ENCODE results near the gene WWOX. TPM values are rescaled to one million over a fixed set of nuclear protein-coding genes. Genes with fewer than 3 reads are reported as not detected.

WWOX gene
- total and polyA plus RNA-seq, 2 donors (not counting 1 experiment from before 2014, with no cell fraction given): 10.5 to 42.3 TPM

- no peaks in the 10 kb centered on the region for H3K36me3 ChIP-seq (replicated peaks in 1 of 2; ENCODE audit: control extremely low read depth in 1 of 2, control insufficient read depth in 1 of 2, extremely low read depth in 1 of 2, insufficient read depth in 2 of 2, low read length in 1 of 2)
- no peaks in the 10 kb centered on the region for H3K79me2 ChIP-seq (ENCODE audit: control insufficient read depth, insufficient read depth, low read length)
- DNase-seq (no peak), ATAC-seq (ENCODE audit: low read depth) (no peak)
- H4K20me1 ChIP-seq (ENCODE audit: control insufficient read depth, insufficient read depth, low read length, poor library complexity, severe bottlenecking): no peaks in the 10 kb centered on the region
- POLR2A ChIA-PET: no interaction called here
- intact Hi-C loops (cut with micrococcal nuclease): no loop called here
- no peaks in the 10 kb centered on the region for H3K27me3 ChIP-seq (replicated peaks in 1 of 4; ENCODE audit: control extremely low read depth in 1 of 4, control insufficient read depth in 3 of 4, insufficient read depth in 4 of 4, low read length in 3 of 4)
- WGBS (ENCODE audit: insufficient coverage): no CpG with 5 or more reads among the region's 5 CpGs
- Mint-ChIP-seq H3K27me3 (no peaks in the 10 kb centered on the region), H3K4me1 (peaks cover under 1% of the 10 kb centered on the region), H3K4me3 (no peak overlapping the region), H3K27ac (no peak overlapping the region), H3K9me3 (ENCODE audit: insufficient read depth) (no peaks in the 10 kb centered on the region)
- no peak overlapping the region for H3K4me3 ChIP-seq (ENCODE audit: control extremely low read depth in 1 of 5, extremely low read depth in 1 of 5, insufficient read depth in 1 of 5, low read depth in 2 of 5, low read length in 4 of 5)
- CTCF ChIA-PET: no interaction called here
- peaks cover 0 to 6% (median 0%) of the 10 kb centered on the region in 3 donors for H3K9me3 ChIP-seq (ENCODE audit: control extremely low read depth in 1 of 3, control insufficient read depth in 2 of 3, insufficient read depth in 1 of 3, low read length in 2 of 3)
- no peak overlapping the region for H3K27ac ChIP-seq (ENCODE audit: low read length in 2 of 2)
- TF ChIP-seq EZH2 (IDR thresholded peaks at IDR 0.05; ENCODE audit: borderline replicate concordance, insufficient read depth, low read depth, low read length, poor library complexity, severe bottlenecking) (no peak), CTCF (IDR thresholded peaks at IDR 0.05) (no peak)
- H3K4me1 ChIP-seq (ENCODE audit: control insufficient read depth in 2 of 2, insufficient read depth in 2 of 2, low read length in 2 of 2): peaks cover 0 to 1% of the 10 kb centered on the region in 2 donors
- H2AFZ ChIP-seq (ENCODE audit: insufficient read depth, low read depth, low read length, poor library complexity, severe bottlenecking): no peak overlapping the region
- no peak overlapping the region for H3K4me2 ChIP-seq (replicated peaks; ENCODE audit: low read depth, low read length, poor library complexity, severe bottlenecking)
- no peak overlapping the region for H3K9ac ChIP-seq (ENCODE audit: low read length)
Measured at GRCh38 chr16:79006765-79007164, 907.3 kb downstream of the WWOX start.

GRCh38 chr16:79007614-79008013, 908.2 kb downstream of the WWOX start:
- Mint-ChIP-seq H3K27ac (no peak overlapping the region), H3K4me3 (no peak overlapping the region), H3K27me3 (no peaks in the 10 kb centered on the region), H3K4me1 (peaks cover 9% of the 10 kb centered on the region), H3K9me3 (ENCODE audit: insufficient read depth) (no peaks in the 10 kb centered on the region)
- H3K9me3 ChIP-seq (ENCODE audit: control extremely low read depth in 1 of 3, control insufficient read depth in 2 of 3, insufficient read depth in 1 of 3, low read length in 2 of 3): peaks cover 0 to 10% (median 0%) of the 10 kb centered on the region in 3 donors
- no peaks in the 10 kb centered on the region for H3K79me2 ChIP-seq (ENCODE audit: control insufficient read depth, insufficient read depth, low read length)
- TF ChIP-seq CTCF (IDR thresholded peaks at IDR 0.05) (no peak), EZH2 (IDR thresholded peaks at IDR 0.05; ENCODE audit: borderline replicate concordance, insufficient read depth, low read depth, low read length, poor library complexity, severe bottlenecking) (no peak)
- no peak overlapping the region for H3K4me3 ChIP-seq (ENCODE audit: control extremely low read depth in 1 of 5, extremely low read depth in 1 of 5, insufficient read depth in 1 of 5, low read depth in 2 of 5, low read length in 4 of 5)
- no peak overlapping the region for H3K9ac ChIP-seq (ENCODE audit: low read length)
- POLR2A ChIA-PET: no interaction called here
- no peak overlapping the region for H2AFZ ChIP-seq (ENCODE audit: insufficient read depth, low read depth, low read length, poor library complexity, severe bottlenecking)
- no peaks in the 10 kb centered on the region for H3K36me3 ChIP-seq (replicated peaks in 1 of 2; ENCODE audit: control extremely low read depth in 1 of 2, control insufficient read depth in 1 of 2, extremely low read depth in 1 of 2, insufficient read depth in 2 of 2, low read length in 1 of 2)
- DNase-seq: no peak
- no peak for ATAC-seq (ENCODE audit: low read depth)
- H3K4me2 ChIP-seq (replicated peaks; ENCODE audit: low read depth, low read length, poor library complexity, severe bottlenecking): no peak overlapping the region
- WGBS (ENCODE audit: insufficient coverage): no CpG with 5 or more reads among the region's 3 CpGs
- no peaks in the 10 kb centered on the region for H4K20me1 ChIP-seq (ENCODE audit: control insufficient read depth, insufficient read depth, low read length, poor library complexity, severe bottlenecking)
- peaks cover 5 to 10% of the 10 kb centered on the region in 2 donors for H3K4me1 ChIP-seq (ENCODE audit: control insufficient read depth in 2 of 2, insufficient read depth in 2 of 2, low read length in 2 of 2)
- no peak overlapping the region for H3K27ac ChIP-seq (ENCODE audit: low read length in 2 of 2)
- intact Hi-C loops (cut with micrococcal nuclease): no loop called here
- CTCF ChIA-PET: no interaction called here
- no peaks in the 10 kb centered on the region for H3K27me3 ChIP-seq (replicated peaks in 1 of 4; ENCODE audit: control extremely low read depth in 1 of 4, control insufficient read depth in 3 of 4, insufficient read depth in 4 of 4, low read length in 3 of 4)
